WERI-Rb-1 (cell line): Measurements from ENCODE around the gene MACROD1.

Experiments used
- DNase-seq: peaks from one replicate; pipeline ENCODE4 v3.0.0-alpha.2; 2020
- H3K27ac ChIP-seq: fragments of 250-450 bp; sonication (Bioruptor Pico); 2 replicates; pipeline ENCODE4 v1.5.1; 2020; ENCODE audit warnings: mild to moderate bottlenecking, moderate library complexity
- H3K27me3 ChIP-seq: fragments of 250-450 bp; sonication (Bioruptor Pico); 2 replicates; pipeline ENCODE4 v1.5.1; 2021; ENCODE audit warnings: mild to moderate bottlenecking, low read depth, moderate library complexity; ENCODE audit not compliant: insufficient read depth, severe bottlenecking
- H3K36me3 ChIP-seq: fragments of 250-450 bp; sonication (Bioruptor Pico); 2 replicates; pipeline ENCODE4 v1.5.1; 2020; ENCODE audit warnings: mild to moderate bottlenecking, moderate library complexity
- H3K4me3 ChIP-seq: 2 replicates; pipeline ENCODE4 v1.5.1; 2011; ENCODE audit warnings: low read depth, mild to moderate bottlenecking, control low read depth, low read length
- H3K9me3 ChIP-seq: fragments of 250-450 bp; sonication (Bioruptor Pico); 2 replicates; pipeline ENCODE4 v1.5.1; 2021; ENCODE audit warnings: mild to moderate bottlenecking, moderate library complexity; ENCODE audit not compliant: severe bottlenecking
- TF ChIP-seq, protein P1 (sequence below): IDR thresholded peaks from 2 replicates; pipeline ENCODE4 v1.5.1; 2011; ENCODE audit warnings: low read depth, mild to moderate bottlenecking, control low read depth, inconsistent platforms, low read length

Gene MACROD1

DNA sequence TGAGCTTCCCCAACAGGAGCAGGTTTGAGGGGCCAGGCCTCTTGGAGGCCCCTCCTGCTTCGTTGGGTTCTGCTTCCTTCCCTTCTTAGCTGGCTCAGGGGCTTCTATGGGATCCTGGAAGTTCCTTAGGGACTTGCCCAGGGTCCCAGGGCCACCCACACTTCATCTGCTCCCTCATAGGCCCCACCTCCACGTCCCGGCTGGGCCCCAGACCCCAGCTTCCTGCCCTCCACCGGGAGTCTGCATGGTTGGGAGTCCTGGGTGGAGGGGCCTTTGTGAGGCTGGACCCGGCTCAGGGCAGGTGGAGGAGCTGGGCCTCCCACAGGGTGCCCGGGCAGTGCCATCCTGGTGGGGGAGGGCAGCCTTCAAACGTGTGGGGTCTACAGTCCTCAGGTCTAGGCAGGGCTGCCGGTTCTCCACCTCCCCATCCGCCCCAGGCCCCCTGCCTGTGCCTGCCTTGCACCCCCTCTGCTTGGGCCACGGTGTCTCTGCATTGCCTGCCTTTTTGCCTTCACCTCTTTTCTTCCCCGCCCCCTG lies 168.0 kb downstream of the MACROD1 start:
- H3K27me3 ChIP-seq: no peaks in the 10 kb centered on the region
- no peak for DNase-seq
- H3K9me3 ChIP-seq: no peaks in the 10 kb centered on the region
- H3K27ac ChIP-seq: no peak overlapping the region
- TF ChIP-seq, protein P1, sequence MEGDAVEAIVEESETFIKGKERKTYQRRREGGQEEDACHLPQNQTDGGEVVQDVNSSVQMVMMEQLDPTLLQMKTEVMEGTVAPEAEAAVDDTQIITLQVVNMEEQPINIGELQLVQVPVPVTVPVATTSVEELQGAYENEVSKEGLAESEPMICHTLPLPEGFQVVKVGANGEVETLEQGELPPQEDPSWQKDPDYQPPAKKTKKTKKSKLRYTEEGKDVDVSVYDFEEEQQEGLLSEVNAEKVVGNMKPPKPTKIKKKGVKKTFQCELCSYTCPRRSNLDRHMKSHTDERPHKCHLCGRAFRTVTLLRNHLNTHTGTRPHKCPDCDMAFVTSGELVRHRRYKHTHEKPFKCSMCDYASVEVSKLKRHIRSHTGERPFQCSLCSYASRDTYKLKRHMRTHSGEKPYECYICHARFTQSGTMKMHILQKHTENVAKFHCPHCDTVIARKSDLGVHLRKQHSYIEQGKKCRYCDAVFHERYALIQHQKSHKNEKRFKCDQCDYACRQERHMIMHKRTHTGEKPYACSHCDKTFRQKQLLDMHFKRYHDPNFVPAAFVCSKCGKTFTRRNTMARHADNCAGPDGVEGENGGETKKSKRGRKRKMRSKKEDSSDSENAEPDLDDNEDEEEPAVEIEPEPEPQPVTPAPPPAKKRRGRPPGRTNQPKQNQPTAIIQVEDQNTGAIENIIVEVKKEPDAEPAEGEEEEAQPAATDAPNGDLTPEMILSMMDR: no peak
- no peak overlapping the region for H3K4me3 ChIP-seq
- peaks cover 43% of the 10 kb centered on the region for H3K36me3 ChIP-seq

DNA sequence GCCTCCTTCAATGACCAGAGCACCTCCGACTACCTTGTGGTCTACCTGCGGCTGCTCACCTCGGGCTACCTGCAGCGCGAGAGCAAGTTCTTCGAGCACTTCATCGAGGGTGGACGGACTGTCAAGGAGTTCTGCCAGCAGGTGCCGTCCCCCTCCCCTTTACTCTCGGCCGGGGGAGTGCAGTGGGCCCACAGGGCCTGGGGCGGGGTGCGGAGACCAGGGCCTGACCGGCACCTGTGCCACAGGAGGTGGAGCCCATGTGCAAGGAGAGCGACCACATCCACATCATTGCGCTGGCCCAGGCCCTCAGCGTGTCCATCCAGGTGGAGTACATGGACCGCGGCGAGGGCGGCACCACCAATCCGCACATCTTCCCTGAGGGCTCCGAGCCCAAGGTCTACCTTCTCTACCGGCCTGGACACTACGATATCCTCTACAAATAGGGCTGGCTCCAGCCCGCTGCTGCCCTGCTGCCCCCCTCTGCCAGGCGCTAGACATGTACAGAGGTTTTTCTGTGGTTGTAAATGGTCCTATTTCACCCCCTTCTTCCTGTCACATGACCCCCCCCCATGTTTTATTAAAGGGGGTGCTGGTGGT lies 168.7 kb downstream of the MACROD1 start:
- Histone ChIP-seq H3K27me3 (no peaks in the 10 kb centered on the region), H3K36me3 (peaks cover 43% of the 10 kb centered on the region), H3K4me3 (no peak overlapping the region), H3K9me3 (no peaks in the 10 kb centered on the region), H3K27ac (no peak overlapping the region)
- TF ChIP-seq, protein P1: no peak
- DNase-seq: no peak

DNA sequence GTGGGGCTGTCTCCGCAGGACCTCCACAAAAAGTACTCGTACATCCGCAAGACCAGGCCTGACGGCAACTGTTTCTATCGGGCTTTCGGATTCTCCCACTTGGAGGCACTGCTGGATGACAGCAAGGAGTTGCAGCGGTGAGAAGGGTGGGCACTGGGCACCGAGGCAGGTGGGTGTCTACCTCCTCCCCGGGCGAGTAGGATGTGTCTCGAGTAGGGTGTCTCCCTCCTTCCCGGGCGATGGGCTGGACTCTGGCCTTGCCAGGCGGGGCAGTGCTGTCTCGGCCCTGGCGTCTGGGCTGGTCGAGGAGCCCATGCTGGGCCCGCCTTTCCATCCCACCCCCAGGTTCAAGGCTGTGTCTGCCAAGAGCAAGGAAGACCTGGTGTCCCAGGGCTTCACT lies 169.4 kb downstream of the MACROD1 start:
- Histone ChIP-seq H3K27ac (no peak overlapping the region), H3K27me3 (no peaks in the 10 kb centered on the region), H3K36me3 (peaks cover 43% of the 10 kb centered on the region), H3K4me3 (no peak overlapping the region), H3K9me3 (no peaks in the 10 kb centered on the region)
- TF ChIP-seq, protein P1: no peak
- no peak for DNase-seq

DNA sequence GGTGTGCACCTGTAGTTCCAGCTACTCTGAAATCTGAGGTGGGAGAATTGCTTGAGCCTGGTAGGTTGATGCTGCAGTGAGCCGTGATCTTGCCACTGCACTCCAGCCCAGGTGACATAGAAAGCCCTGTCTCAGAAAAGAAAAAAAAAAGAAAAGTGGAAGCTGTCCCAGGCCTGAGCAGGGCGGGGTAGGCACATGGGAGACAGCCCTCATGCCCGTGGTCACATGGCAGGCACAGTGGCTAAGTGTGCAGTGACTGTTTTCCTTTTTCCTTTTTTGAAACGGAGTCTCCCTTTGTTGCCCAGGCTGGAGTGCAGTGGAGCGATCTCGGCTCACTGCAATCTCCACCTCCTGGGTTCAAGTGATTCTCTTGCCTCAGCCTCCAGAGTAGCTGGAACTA lies 171.9 kb downstream of the MACROD1 start:
- Histone ChIP-seq H3K4me3 (no peak overlapping the region), H3K36me3 (peaks cover 60% of the 10 kb centered on the region), H3K27me3 (no peaks in the 10 kb centered on the region), H3K27ac (no peak overlapping the region), H3K9me3 (no peaks in the 10 kb centered on the region)
- no peak for DNase-seq
- TF ChIP-seq, protein P1: no peak

DNA sequence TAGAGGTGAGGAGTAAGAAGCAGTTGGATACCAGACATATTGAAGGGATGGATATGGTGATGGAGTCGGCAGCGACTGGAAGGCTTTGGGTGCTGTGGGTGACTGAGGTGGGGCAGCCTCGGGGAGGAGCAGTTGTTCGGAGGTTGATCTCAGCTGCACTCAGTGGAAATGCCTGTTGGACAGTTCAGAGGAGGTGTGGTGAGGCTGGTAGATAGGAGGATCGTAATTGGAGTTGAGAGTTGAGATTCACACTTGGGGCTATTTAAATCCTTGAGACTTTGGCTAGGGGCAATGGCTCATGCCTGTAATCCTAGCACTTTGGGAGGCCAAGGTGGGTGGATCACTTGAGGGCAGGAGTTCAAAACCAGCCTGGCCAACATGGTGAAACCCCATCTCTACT lies 172.8 kb downstream of the MACROD1 start:
- H3K36me3 ChIP-seq: peaks cover 62% of the 10 kb centered on the region
- TF ChIP-seq, protein P1: no peak
- H3K4me3 ChIP-seq: no peak overlapping the region
- H3K9me3 ChIP-seq: no peaks in the 10 kb centered on the region
- no peaks in the 10 kb centered on the region for H3K27me3 ChIP-seq
- H3K27ac ChIP-seq: no peak overlapping the region
- DNase-seq: no peak

DNA sequence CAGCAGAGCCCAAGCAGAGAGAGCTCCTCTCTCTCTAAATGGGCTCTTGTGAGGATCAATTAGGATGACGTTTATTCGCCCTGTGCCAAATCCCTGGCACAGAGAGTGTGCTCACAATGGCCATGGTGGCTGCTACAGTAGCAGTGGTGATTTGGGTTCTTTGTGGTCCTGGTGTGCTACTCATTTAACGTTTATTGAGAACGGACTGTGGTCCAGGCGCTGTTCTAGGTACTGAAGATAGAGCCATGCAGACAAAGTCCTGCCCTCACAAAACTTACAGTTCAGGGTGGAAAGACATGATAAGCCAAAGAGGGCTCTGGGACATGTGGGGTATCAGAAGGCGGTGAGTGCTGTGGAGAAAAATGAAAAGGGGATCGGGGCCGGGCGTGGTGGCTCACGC lies 174.4 kb downstream of the MACROD1 start:
- TF ChIP-seq, protein P1: no peak
- Histone ChIP-seq H3K27ac (no peak overlapping the region), H3K9me3 (no peaks in the 10 kb centered on the region), H3K36me3 (peaks cover 48% of the 10 kb centered on the region), H3K27me3 (no peaks in the 10 kb centered on the region), H3K4me3 (no peak overlapping the region)
- no peak for DNase-seq
